ENCODE measurements around the gene CRY2.
"Not testable (repeated sequence)": the region's sequence is repeated elsewhere in the genome, so short reads cannot be mapped to it uniquely, and the experiment has no call there.

GRCh38 chr11:45905576-45905975, 58.3 kb downstream of the CRY2 start:
- not testable (repeated sequence) for TF ChIP-seq CTCF (optimal IDR thresholded peaks at IDR 0.05 in 1 of 3, IDR thresholded peaks at IDR 0.05 in 1 of 3, conservative IDR thresholded peaks at IDR 0.05 in 1 of 3; ENCODE audit: extremely low read depth in 1 of 3, insufficient read depth in 2 of 3, low read length in 3 of 3); EZH2 (IDR thresholded peaks at IDR 0.05; ENCODE audit: low read length)
